ENCODE data around the gene THUMPD1.
"Not testable (repeated sequence)": the region's sequence is repeated elsewhere in the genome, so short reads cannot be mapped to it uniquely, and the experiment has no call there.

GRCh38 chr16:20705972-20706371 is 35.6 kb downstream of the THUMPD1 start:
- TF ChIP-seq CTCF (IDR thresholded peaks at IDR 0.05; ENCODE audit: extremely low read depth in 1 of 2, insufficient read depth in 1 of 2, low read depth in 1 of 2, low read length in 2 of 2); POLR2A (IDR thresholded peaks at IDR 0.05; ENCODE audit: low read depth, low read length); POLR2AphosphoS5 (IDR thresholded peaks at IDR 0.05; ENCODE audit: insufficient read depth, low read depth, low read length); EZH2 (IDR thresholded peaks at IDR 0.05; ENCODE audit: borderline replicate concordance, low read depth, low read length, severe bottlenecking); JUN (IDR thresholded peaks at IDR 0.05; ENCODE audit: borderline replicate concordance, insufficient read depth, insufficient read length, low read depth); MAX (IDR thresholded peaks at IDR 0.05; ENCODE audit: insufficient read depth, insufficient read length); GATA2 (IDR thresholded peaks at IDR 0.05; ENCODE audit: insufficient read depth, insufficient read length, low read depth, low read length); FOS (IDR thresholded peaks at IDR 0.05; ENCODE audit: borderline replicate concordance, insufficient read depth, low read length); MYC (IDR thresholded peaks at IDR 0.05; ENCODE audit: low read depth, low read length): not testable (repeated sequence)

Measured in endothelial cell of umbilical vein (primary cell).